ENCODE results near the gene C1orf232. TPM values are rescaled to one million over a fixed set of nuclear protein-coding genes. Genes with fewer than 3 reads are reported as not detected.

C1orf232 gene
- total and polyA plus RNA-seq, 4 donors, result not detected

GRCh38 chr1:26188477-26188876 lies 19.7 kb upstream of the C1orf232 start:
- Histone ChIP-seq H3K9ac (ENCODE audit: low read depth in 1 of 2, low read length in 2 of 2) (no peak overlapping the region), H3K9me3 (ENCODE audit: control insufficient read depth in 4 of 4, low read length in 3 of 4) (no peaks in the 10 kb centered on the region), H3K36me3 (ENCODE audit: control insufficient read depth in 4 of 4, insufficient read depth in 3 of 4, low read depth in 1 of 4, low read length in 3 of 4) (no peaks in the 10 kb centered on the region), H3K27me3 (ENCODE audit: control insufficient read depth in 4 of 4, insufficient read depth in 4 of 4, low read length in 3 of 4) (no peaks in the 10 kb centered on the region), H3K4me3 (ENCODE audit: low read depth in 1 of 3, low read length in 3 of 3) (no peak overlapping the region), H3K27ac (ENCODE audit: low read depth in 1 of 2, low read length in 2 of 2) (no peak overlapping the region), H3K4me1 (ENCODE audit: control insufficient read depth in 4 of 4, insufficient read depth in 4 of 4, low read length in 3 of 4) (no peaks in the 10 kb centered on the region)
- TF ChIP-seq HNF4A (conservative IDR thresholded peaks at IDR 0.05) (no peak), YY1 (IDR thresholded peaks at IDR 0.05) (no peak), EGR1 (IDR thresholded peaks at IDR 0.05; ENCODE audit: low read depth in 2 of 2) (no peak), HNF4G (IDR thresholded peaks at IDR 0.05) (no peak), FOXA1 (IDR thresholded peaks at IDR 0.05) (no peak), JUND (IDR thresholded peaks at IDR 0.05) (no peak), RAD21 (IDR thresholded peaks at IDR 0.05) (no peak), RXRA (IDR thresholded peaks at IDR 0.05) (no peak), NR2F2 (IDR thresholded peaks at IDR 0.05) (no peak), ZBTB33 (IDR thresholded peaks at IDR 0.05) (no peak), REST (IDR thresholded peaks at IDR 0.05) (no peak), GABPA (IDR thresholded peaks at IDR 0.05 in 1 of 2, conservative IDR thresholded peaks at IDR 0.05 in 1 of 2) (no peak)
- TF ChIP-seq, protein P1, sequence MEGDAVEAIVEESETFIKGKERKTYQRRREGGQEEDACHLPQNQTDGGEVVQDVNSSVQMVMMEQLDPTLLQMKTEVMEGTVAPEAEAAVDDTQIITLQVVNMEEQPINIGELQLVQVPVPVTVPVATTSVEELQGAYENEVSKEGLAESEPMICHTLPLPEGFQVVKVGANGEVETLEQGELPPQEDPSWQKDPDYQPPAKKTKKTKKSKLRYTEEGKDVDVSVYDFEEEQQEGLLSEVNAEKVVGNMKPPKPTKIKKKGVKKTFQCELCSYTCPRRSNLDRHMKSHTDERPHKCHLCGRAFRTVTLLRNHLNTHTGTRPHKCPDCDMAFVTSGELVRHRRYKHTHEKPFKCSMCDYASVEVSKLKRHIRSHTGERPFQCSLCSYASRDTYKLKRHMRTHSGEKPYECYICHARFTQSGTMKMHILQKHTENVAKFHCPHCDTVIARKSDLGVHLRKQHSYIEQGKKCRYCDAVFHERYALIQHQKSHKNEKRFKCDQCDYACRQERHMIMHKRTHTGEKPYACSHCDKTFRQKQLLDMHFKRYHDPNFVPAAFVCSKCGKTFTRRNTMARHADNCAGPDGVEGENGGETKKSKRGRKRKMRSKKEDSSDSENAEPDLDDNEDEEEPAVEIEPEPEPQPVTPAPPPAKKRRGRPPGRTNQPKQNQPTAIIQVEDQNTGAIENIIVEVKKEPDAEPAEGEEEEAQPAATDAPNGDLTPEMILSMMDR (IDR thresholded peaks at IDR 0.05; ENCODE audit: low read depth, low read length, missing input control), result no peak
- TF ChIP-seq, protein P2, sequence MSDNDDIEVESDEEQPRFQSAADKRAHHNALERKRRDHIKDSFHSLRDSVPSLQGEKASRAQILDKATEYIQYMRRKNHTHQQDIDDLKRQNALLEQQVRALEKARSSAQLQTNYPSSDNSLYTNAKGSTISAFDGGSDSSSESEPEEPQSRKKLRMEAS (IDR thresholded peaks at IDR 0.05), result no peak
- TF ChIP-seq, protein P3, sequence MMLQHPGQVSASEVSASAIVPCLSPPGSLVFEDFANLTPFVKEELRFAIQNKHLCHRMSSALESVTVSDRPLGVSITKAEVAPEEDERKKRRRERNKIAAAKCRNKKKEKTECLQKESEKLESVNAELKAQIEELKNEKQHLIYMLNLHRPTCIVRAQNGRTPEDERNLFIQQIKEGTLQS (IDR thresholded peaks at IDR 0.05), result no peak
- 95% methylated on average over 8 of the region's 8 CpGs for WGBS
- no peak for DNase-seq (ENCODE audit: low spot score)

- no peak overlapping the region for H3K9ac ChIP-seq (ENCODE audit: low read depth in 1 of 2, low read length in 2 of 2)
- H3K4me1 ChIP-seq (ENCODE audit: control insufficient read depth in 4 of 4, insufficient read depth in 4 of 4, low read length in 3 of 4), result no peaks in the 10 kb centered on the region
- DNase-seq (ENCODE audit: low spot score), result no peak
- H3K27me3 ChIP-seq (ENCODE audit: control insufficient read depth in 4 of 4, insufficient read depth in 4 of 4, low read length in 3 of 4), result no peaks in the 10 kb centered on the region
- no peak overlapping the region for H3K4me3 ChIP-seq (ENCODE audit: low read depth in 1 of 3, low read length in 3 of 3)
- no peaks in the 10 kb centered on the region for H3K36me3 ChIP-seq (ENCODE audit: control insufficient read depth in 4 of 4, insufficient read depth in 3 of 4, low read depth in 1 of 4, low read length in 3 of 4)
- H3K27ac ChIP-seq (ENCODE audit: low read depth in 1 of 2, low read length in 2 of 2), result no peak overlapping the region
- no peaks in the 10 kb centered on the region for H3K9me3 ChIP-seq (ENCODE audit: control insufficient read depth in 4 of 4, low read length in 3 of 4)
- 97% methylated on average over 6 of the region's 6 CpGs for WGBS
- TF ChIP-seq HNF4A (conservative IDR thresholded peaks at IDR 0.05), result no peak
- TF ChIP-seq TAF1 (conservative IDR thresholded peaks at IDR 0.05), result no peak
- TF ChIP-seq, protein P3 (IDR thresholded peaks at IDR 0.05), result no peak
- no peak for TF ChIP-seq FOXA2 (IDR thresholded peaks at IDR 0.05)
- no peak for TF ChIP-seq EGR1 (IDR thresholded peaks at IDR 0.05; ENCODE audit: low read depth in 2 of 2)
- no peak for TF ChIP-seq GABPA (IDR thresholded peaks at IDR 0.05 in 1 of 2, conservative IDR thresholded peaks at IDR 0.05 in 1 of 2)
- TF ChIP-seq HNF4G (IDR thresholded peaks at IDR 0.05), result no peak
- no peak for TF ChIP-seq ZBTB33 (IDR thresholded peaks at IDR 0.05)
- TF ChIP-seq FOXA1 (IDR thresholded peaks at IDR 0.05), result no peak
- TF ChIP-seq RXRA (IDR thresholded peaks at IDR 0.05), result no peak
These were observed 19.1 kb upstream of the C1orf232 start for GRCh38 chr1:26187882-26188281.

Measured in liver (tissue), 9 donors.